GM19240 (cell line): ENCODE measurements around the gene FH.

Experiments
- DNase-seq: peaks from one replicate; pipeline ENCODE4 v3.0.0; 2011; ENCODE audit warnings: low spot score; ENCODE audit not compliant: insufficient read length

The FH gene

DNA sequence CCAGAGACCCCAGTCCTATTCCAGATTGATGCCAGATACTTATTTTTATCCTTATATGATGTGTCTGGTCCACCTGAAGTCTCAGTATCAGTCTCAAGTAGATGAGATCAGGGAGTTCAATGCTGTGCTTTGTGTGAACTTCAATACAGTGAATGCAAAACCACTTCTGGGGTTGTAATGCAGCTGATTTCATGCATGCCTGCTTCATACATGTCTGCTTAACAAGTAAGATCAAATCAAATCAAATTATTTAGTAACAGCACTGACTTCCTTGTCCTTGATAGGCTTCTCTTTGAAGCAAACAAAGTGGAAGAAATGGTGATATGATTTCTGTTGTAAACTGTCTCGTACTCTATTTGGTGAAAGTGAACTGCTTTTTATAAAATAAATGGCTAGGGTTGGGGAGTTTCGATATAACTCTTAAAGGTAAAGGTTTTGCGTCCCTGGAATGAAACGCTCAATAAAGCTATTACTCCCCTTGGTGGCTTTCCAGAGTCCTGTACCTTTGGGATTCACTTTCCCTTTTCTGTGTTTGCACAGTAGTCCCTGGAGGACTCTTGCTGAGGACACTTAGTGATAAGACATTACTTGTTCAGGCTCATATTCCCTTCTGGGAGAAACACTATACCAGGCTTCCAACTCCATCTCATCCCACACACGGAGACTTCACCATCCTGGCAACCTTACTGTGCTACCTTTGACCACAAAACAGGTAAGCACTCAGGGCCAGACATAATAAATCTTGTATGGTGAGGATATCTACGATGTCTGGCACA is 59.3 kb downstream of the FH start:
- DNase-seq, result no peak

- DNase-seq, result no peak
These were observed 60.3 kb downstream of the FH start for GRCh38 chr1:241459186-241459802.

- no peak for DNase-seq
These were observed 62.1 kb downstream of the FH start for GRCh38 chr1:241457421-241457820.

GRCh38 chr1:241456743-241457142 is 62.8 kb downstream of the FH start:
- no peak for DNase-seq

- no peak for DNase-seq
These were observed 65.8 kb downstream of the FH start for GRCh38 chr1:241453732-241454131.

DNA sequence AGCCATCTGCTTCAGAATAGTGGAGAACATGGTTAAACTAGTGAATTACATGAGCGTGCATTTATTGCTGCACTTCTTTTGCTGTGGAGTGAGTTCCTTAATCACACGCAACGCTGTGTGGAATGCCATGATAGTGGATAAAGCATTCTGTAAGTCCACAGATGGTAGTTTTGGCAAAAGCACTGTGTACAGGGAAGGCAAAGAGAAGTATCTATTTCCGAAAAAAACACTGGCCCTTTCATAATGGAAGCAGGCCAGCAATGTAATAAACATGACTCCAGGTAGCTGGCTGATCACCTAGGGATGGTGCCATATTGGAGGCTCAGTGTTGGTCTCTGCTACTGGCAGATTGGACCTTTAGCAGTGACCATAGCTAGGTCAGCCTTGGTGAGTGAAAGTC is 67.6 kb downstream of the FH start:
- DNase-seq, result no peak
